Measurements from ENCODE around the gene BUD13.

- TF ChIP-seq CTCF (tag by site-specific recombination; IDR thresholded peaks at IDR 0.05), result no peak
- TF ChIP-seq TRIM28 (IDR thresholded peaks at IDR 0.05; ENCODE audit: borderline replicate concordance, low read length), result no peak
- TF ChIP-seq SP3 (tag by site-specific recombination; IDR thresholded peaks at IDR 0.05), result no peak
- no peak for TF ChIP-seq ZNF596 (tag by site-specific recombination; IDR thresholded peaks at IDR 0.05)
- no peak for TF ChIP-seq ZNF350 (tag by site-specific recombination; IDR thresholded peaks at IDR 0.05)
Measured at GRCh38 chr11:116762132-116762531, 10.7 kb downstream of the BUD13 start.
